Spinal cord (tissue), 10 donors: ENCODE results near the gene CNOT3. TPM values are rescaled to one million over a fixed set of nuclear protein-coding genes. Genes with fewer than 3 reads are reported as not detected.

Experiments
- DNase-seq, 6 donors: peaks; one replicate each; pipeline versions ENCODE4 v3.0.0 to v3.0.0-alpha.2; 2013 to 2015; ENCODE audit warnings: low spot score in 6 of 6, low read depth in 4 of 6
- H3K27ac ChIP-seq: one replicate; pipeline ENCODE4 v1.5.1; 2013; ENCODE audit warnings: low read depth, low read length, control low read depth
- H3K27me3 ChIP-seq: one replicate; pipeline ENCODE4 v1.6.1; 2013; ENCODE audit warnings: low read length; ENCODE audit not compliant: control insufficient read depth, insufficient read depth
- H3K36me3 ChIP-seq: one replicate; pipeline ENCODE4 v1.6.1; 2013; ENCODE audit warnings: low read length; ENCODE audit not compliant: control insufficient read depth, insufficient read depth
- H3K4me1 ChIP-seq: one replicate; pipeline ENCODE4 v1.6.1; 2013; ENCODE audit warnings: low read length; ENCODE audit not compliant: control insufficient read depth, insufficient read depth
- H3K4me3 ChIP-seq: one replicate; pipeline ENCODE4 v1.5.1; 2013; ENCODE audit warnings: low read depth, low read length, control low read depth
- H3K9me3 ChIP-seq: one replicate; pipeline ENCODE4 v1.6.1; 2013; ENCODE audit warnings: low read length; ENCODE audit not compliant: control insufficient read depth, insufficient read depth
- WGBS: methylation state at CpG from one replicate; pipeline ENCODE4 v1.1.5; 2013; ENCODE audit warnings: missing lambda C conversion rate; ENCODE audit not compliant: insufficient coverage; 5-methylcytosine and 5-hydroxymethylcytosine counted together
- polyA plus RNA-seq, 2 donors: library from polyadenylated mRNA; unstranded; fragments of 120-200 nt; gene quantifications; one replicate each; pipeline ENCODE4 v1.2.1, GENCODE V29; 2013; ENCODE audit not compliant: insufficient read length in 2 of 2
- total RNA-seq, 2 donors: library from RNA; depleted of rRNA in 1 of 2; stranded (reverse); fragments of 120-200 nt in 1 of 2; fragments of >200 nt in 1 of 2; gene quantifications; one replicate each; pipeline versions ENCODE4 v1.2.3 to v1.2.4, GENCODE V29; 2013 to 2014
- donor health status: healthy.

The CNOT3 gene
- total and polyA plus RNA-seq, 4 donors, result 7.2 to 62.9 (median 36.7) TPM

GRCh38 chr19:54133312-54133956 lies 4.1 kb upstream of the CNOT3 start:
- H3K9me3 ChIP-seq, result no peaks in the 10 kb centered on the region
- no peaks in the 10 kb centered on the region for H3K27me3 ChIP-seq
- WGBS, result 83% methylated on average over 7 of the region's 10 CpGs
- no peak overlapping the region for H3K4me3 ChIP-seq
- peaks cover 14% of the 10 kb centered on the region for H3K4me1 ChIP-seq
- H3K36me3 ChIP-seq, result peaks cover 45% of the 10 kb centered on the region
- peak in 3 of 6 donors; percentile 24 to 86 (median 79) for DNase-seq
- H3K27ac ChIP-seq, result no peak overlapping the region

GRCh38 chr19:54133957-54134590 lies 3.5 kb upstream of the CNOT3 start:
- no peak for DNase-seq
- Histone ChIP-seq H3K4me3 (no peak overlapping the region), H3K27ac (no peak overlapping the region), H3K36me3 (peaks cover 45% of the 10 kb centered on the region), H3K4me1 (peaks cover 20% of the 10 kb centered on the region), H3K9me3 (no peaks in the 10 kb centered on the region), H3K27me3 (no peaks in the 10 kb centered on the region)
- WGBS, result 78% methylated on average over 2 of the region's 2 CpGs

- peaks cover 44% of the 10 kb centered on the region for H3K36me3 ChIP-seq
- no peak for DNase-seq
- WGBS, result under 1% methylated on average over 28 of the region's 30 CpGs
- no peaks in the 10 kb centered on the region for H3K9me3 ChIP-seq
- H3K27ac ChIP-seq, result no peak overlapping the region
- H3K4me3 ChIP-seq, result peak overlapping the region; percentile 55
- peaks cover 35% of the 10 kb centered on the region for H3K4me1 ChIP-seq
- no peaks in the 10 kb centered on the region for H3K27me3 ChIP-seq
Observed at GRCh38 chr19:54136086-54136863, 1.3 kb upstream of the CNOT3 start.

- Histone ChIP-seq H3K4me1 (peaks cover 35% of the 10 kb centered on the region), H3K4me3 (peak overlapping the region; percentile 64), H3K27ac (no peak overlapping the region), H3K27me3 (no peaks in the 10 kb centered on the region), H3K36me3 (peaks cover 40% of the 10 kb centered on the region), H3K9me3 (no peaks in the 10 kb centered on the region)
- peak; percentile 98 to 100 (median 100) for DNase-seq
- 0% methylated on average over 42 of the region's 46 CpGs for WGBS
Observed at GRCh38 chr19:54136864-54137698, 481 bp upstream of the CNOT3 start.

- Histone ChIP-seq H3K9me3 (no peaks in the 10 kb centered on the region), H3K4me3 (peak overlapping the region; percentile 64), H3K27ac (no peak overlapping the region), H3K27me3 (no peaks in the 10 kb centered on the region), H3K36me3 (peaks cover 45% of the 10 kb centered on the region), H3K4me1 (peaks cover 35% of the 10 kb centered on the region)
- WGBS, result 44% methylated on average over 13 of the region's 31 CpGs
- no peak for DNase-seq
Observed at GRCh38 chr19:54138489-54139256, 1.1 kb downstream of the CNOT3 start.

GRCh38 chr19:54141356-54141755 lies 3.8 kb downstream of the CNOT3 start:
- no peak for DNase-seq
- Histone ChIP-seq H3K9me3 (no peaks in the 10 kb centered on the region), H3K27ac (no peak overlapping the region), H3K4me3 (no peak overlapping the region), H3K36me3 (peaks cover 72% of the 10 kb centered on the region), H3K4me1 (peaks cover 27% of the 10 kb centered on the region), H3K27me3 (no peaks in the 10 kb centered on the region)
- no CpG with 5 or more reads among the region's 3 CpGs for WGBS

GRCh38 chr19:54142166-54142780 lies 4.7 kb downstream of the CNOT3 start:
- Histone ChIP-seq H3K9me3 (no peaks in the 10 kb centered on the region), H3K4me3 (no peak overlapping the region), H3K4me1 (peaks cover 22% of the 10 kb centered on the region), H3K36me3 (peaks cover 81% of the 10 kb centered on the region), H3K27ac (no peak overlapping the region), H3K27me3 (no peaks in the 10 kb centered on the region)
- DNase-seq, result no peak
- 75% methylated on average over 6 of the region's 7 CpGs for WGBS

- Histone ChIP-seq H3K4me3 (no peak overlapping the region), H3K27me3 (no peaks in the 10 kb centered on the region), H3K9me3 (no peaks in the 10 kb centered on the region), H3K27ac (no peak overlapping the region), H3K36me3 (peaks cover 94% of the 10 kb centered on the region), H3K4me1 (no peaks in the 10 kb centered on the region)
- DNase-seq, result no peak
- 98% methylated on average over 27 of the region's 28 CpGs for WGBS
Observed at GRCh38 chr19:54145541-54146158, 8.1 kb downstream of the CNOT3 start.
